Osteoblast (primary cell): ENCODE measurements around the gene DIAPH1. TPM values are rescaled to one million over a fixed set of nuclear protein-coding genes. Genes with fewer than 3 reads are reported as not detected.

ENCODE experiments used
- DNase-seq: peaks from one replicate; pipeline ENCODE4 v3.0.0; 2011; ENCODE audit warnings: low spot score, mixed read lengths; ENCODE audit not compliant: insufficient read length; ENCODE audit errors: missing footprints
- H2AFZ ChIP-seq: 2 replicates; pipeline ENCODE4 v1.6.0; 2011; ENCODE audit warnings: mild to moderate bottlenecking, low read length
- H3K27ac ChIP-seq: 2 replicates; pipeline ENCODE4 v1.5.1; 2011; ENCODE audit warnings: mild to moderate bottlenecking, low read depth, low read length, moderate library complexity
- H3K27me3 ChIP-seq: 2 replicates; pipeline ENCODE4 v1.6.0; 2012; ENCODE audit warnings: mild to moderate bottlenecking, control low read depth, inconsistent platforms, low read length, moderate library complexity; ENCODE audit not compliant: insufficient read depth
- H3K36me3 ChIP-seq: 2 replicates; pipeline ENCODE4 v1.5.1; 2011; ENCODE audit warnings: mild to moderate bottlenecking, low read length, control low read depth, moderate library complexity; ENCODE audit not compliant: insufficient read depth
- H3K4me1 ChIP-seq: 2 replicates; pipeline ENCODE4 v1.5.1; 2011; ENCODE audit warnings: mild to moderate bottlenecking, low read length, control low read depth, moderate library complexity; ENCODE audit not compliant: insufficient read depth
- H3K4me2 ChIP-seq: 2 replicates; pipeline ENCODE4 v1.6.0; 2011; ENCODE audit warnings: mild to moderate bottlenecking, low read length; ENCODE audit not compliant: insufficient read depth
- H3K4me3 ChIP-seq: fragments of 200-600 bp; sonication (generic); 3 replicates; pipeline ENCODE4 v1.5.1; 2012; ENCODE audit warnings: mild to moderate bottlenecking, low read length, inconsistent platforms; ENCODE audit not compliant: insufficient read depth
- H3K79me2 ChIP-seq: 2 replicates; pipeline ENCODE4 v1.6.0; 2012; ENCODE audit warnings: mild to moderate bottlenecking, low read length, control low read depth, inconsistent platforms; ENCODE audit not compliant: insufficient read depth
- H3K9me3 ChIP-seq: 2 replicates; pipeline ENCODE4 v1.5.1; 2011; ENCODE audit warnings: low read depth, low read length, control low read depth
- H4K20me1 ChIP-seq: 2 replicates; pipeline ENCODE4 v1.6.0; 2012; ENCODE audit warnings: mild to moderate bottlenecking, low read length, control low read depth; ENCODE audit not compliant: insufficient read depth
- total RNA-seq: library from RNA; depleted of rRNA; stranded (reverse); fragments of >200 nt; gene quantifications from 2 replicates; pipeline ENCODE4 v1.2.3, GENCODE V29; 2012
- TF ChIP-seq, protein P1 (sequence below): IDR thresholded peaks from 2 replicates; pipeline ENCODE4 v1.5.1; 2011; ENCODE audit warnings: mild to moderate bottlenecking, low read depth, low read length, moderate library complexity; ENCODE audit errors: extremely low read depth

The DIAPH1 gene
- total RNA-seq, 1 donor = 18.5 TPM

DNA sequence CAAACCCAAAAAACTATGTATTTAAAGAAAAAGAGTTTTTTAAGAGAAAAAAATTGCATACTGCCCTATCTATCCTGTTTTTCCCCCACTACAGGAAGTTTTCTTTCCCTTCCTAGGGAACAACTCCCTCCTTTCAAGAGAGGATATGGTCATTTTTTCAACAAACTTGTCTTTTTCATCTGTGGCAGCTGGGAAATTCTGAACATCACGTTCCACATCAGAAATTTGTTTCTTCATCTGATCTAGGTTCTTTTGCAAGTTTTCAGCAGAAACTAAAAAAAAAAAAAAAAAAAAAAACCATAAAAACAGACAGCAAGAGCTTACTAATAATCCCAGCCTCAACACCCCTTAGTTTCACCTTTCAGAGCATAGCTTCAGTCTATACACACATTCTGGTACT, 91.4 kb downstream of the DIAPH1 start:
- DNase-seq = no peak
- Histone ChIP-seq H3K36me3 (peaks cover 32% of the 10 kb centered on the region), H3K79me2 (peaks cover 7% of the 10 kb centered on the region), H3K4me1 (peaks cover 48% of the 10 kb centered on the region), H3K27ac (no peak overlapping the region), H4K20me1 (no peaks in the 10 kb centered on the region), H3K9me3 (no peaks in the 10 kb centered on the region), H2AFZ (no peak overlapping the region), H3K27me3 (no peaks in the 10 kb centered on the region), H3K4me2 (no peak overlapping the region), H3K4me3 (no peak overlapping the region)
- TF ChIP-seq, protein P1, sequence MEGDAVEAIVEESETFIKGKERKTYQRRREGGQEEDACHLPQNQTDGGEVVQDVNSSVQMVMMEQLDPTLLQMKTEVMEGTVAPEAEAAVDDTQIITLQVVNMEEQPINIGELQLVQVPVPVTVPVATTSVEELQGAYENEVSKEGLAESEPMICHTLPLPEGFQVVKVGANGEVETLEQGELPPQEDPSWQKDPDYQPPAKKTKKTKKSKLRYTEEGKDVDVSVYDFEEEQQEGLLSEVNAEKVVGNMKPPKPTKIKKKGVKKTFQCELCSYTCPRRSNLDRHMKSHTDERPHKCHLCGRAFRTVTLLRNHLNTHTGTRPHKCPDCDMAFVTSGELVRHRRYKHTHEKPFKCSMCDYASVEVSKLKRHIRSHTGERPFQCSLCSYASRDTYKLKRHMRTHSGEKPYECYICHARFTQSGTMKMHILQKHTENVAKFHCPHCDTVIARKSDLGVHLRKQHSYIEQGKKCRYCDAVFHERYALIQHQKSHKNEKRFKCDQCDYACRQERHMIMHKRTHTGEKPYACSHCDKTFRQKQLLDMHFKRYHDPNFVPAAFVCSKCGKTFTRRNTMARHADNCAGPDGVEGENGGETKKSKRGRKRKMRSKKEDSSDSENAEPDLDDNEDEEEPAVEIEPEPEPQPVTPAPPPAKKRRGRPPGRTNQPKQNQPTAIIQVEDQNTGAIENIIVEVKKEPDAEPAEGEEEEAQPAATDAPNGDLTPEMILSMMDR = no peak

DNA sequence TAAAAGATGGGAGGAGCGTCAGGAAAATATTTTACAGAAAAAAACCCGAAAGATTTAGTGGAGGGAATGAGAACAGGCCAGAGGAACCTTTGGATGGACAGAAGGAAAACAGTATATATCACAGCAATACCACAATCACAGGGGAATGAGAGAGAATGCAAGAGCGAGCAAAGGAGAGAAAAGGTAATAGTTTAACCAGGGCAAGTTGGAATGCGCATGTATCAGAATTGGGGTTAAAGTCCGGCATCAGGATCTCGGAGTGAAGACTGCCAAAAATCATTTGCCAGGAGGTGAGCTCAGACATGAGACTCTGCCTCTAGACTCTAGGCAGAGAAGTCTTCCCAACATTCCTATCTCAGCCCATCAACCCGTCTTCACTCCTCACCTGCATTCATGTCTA, 93.1 kb downstream of the DIAPH1 start:
- Histone ChIP-seq H3K9me3 (no peaks in the 10 kb centered on the region), H3K4me1 (peaks cover 64% of the 10 kb centered on the region), H3K27me3 (no peaks in the 10 kb centered on the region), H3K79me2 (peaks cover 7% of the 10 kb centered on the region), H3K4me3 (peak overlapping the region; percentile 6), H4K20me1 (no peaks in the 10 kb centered on the region), H3K4me2 (peak overlapping the region; percentile 66), H3K36me3 (peaks cover 32% of the 10 kb centered on the region), H3K27ac (peak overlapping the region; percentile 70), H2AFZ (peak overlapping the region; percentile 23)
- TF ChIP-seq, protein P1 = no peak
- no peak for DNase-seq

DNA sequence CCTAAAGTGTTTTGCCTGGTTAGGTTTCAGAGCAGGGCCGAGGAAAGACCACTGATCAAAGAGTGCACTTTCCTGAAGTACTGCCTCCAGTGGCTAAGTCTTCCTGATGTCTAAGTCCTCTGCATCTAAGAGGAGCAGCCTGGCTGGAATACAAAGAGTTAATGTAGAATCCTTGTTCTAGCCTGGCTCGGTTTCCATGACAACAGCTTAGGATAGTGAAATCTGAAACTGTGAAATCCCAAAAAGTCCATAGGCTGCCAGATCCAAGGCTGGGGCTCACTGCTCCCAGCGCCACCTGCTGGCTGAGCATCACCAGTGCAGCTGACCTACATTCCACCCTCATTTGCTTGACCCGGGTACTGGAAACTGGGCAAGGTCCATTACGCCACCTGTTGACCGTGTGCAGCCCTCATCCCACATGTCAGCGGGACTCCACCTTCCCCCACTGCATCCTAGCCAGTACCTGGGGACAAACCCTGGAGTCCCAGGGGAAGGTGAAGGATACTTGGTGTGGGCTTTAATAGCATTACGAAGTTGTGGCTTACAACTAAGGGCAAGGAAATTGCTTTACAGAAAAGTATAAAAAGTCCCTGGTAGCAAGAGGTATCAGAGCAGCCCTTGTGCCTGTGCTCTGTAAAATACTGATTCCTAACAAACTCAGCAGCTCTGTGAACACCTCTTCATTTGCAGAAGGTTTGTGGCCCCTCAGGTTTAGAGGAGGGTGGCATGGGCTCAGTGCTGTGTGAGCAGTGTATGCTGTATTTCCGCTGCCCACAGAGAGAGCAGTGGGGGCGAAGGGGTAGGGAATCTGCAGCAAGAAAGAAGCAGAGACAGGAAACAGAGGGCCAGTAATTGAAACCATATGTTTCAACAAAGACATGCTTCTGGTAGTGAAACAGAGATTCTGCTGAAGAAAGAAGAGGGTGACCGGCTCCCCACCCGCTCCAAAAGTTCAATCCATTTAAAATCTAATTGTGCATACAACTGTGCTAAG, 93.9 kb downstream of the DIAPH1 start:
- H3K27ac ChIP-seq = peak overlapping the region; percentile 70

More for the DNA sequence above, 93.9 kb downstream of the DIAPH1 start:
- TF ChIP-seq, protein P1 = peak; percentile 100
- Histone ChIP-seq H3K4me1 (peaks cover 69% of the 10 kb centered on the region), H3K4me2 (peak overlapping the region; percentile 66), H3K79me2 (peaks cover 7% of the 10 kb centered on the region), H3K27me3 (no peaks in the 10 kb centered on the region), H3K9me3 (no peaks in the 10 kb centered on the region), H4K20me1 (no peaks in the 10 kb centered on the region), H3K4me3 (peak overlapping the region; percentile 18), H2AFZ (peak overlapping the region; percentile 23), H3K36me3 (peaks cover 32% of the 10 kb centered on the region)
- DNase-seq = peak; percentile 90
